ENCODE data around the gene SUCNR1.
"Not testable (repeated sequence)": the region's sequence is repeated elsewhere in the genome, so short reads cannot be mapped to it uniquely, and the experiment has no call there.

SUCNR1 gene

DNA sequence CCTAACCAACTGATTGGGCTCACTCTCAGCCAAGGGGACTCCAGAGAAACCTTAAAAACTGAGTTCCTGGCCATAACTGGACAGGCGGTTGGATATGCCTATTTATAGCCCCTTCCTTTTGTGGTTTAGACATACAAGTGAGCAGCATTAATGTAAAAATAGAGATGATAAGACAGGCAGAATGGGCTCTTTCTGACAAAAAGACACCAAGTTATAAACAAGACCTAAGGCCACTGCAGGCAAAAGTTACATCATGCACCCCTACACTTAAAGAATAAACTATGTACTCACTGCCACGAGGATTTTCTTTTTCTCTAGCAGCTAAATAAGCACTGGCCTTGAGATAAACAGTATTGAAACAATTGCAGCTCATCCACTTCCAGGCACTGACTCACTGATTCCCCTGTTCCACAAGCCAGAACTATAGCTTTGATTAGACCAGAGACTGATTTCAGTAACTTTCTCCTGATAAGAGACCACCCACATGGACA, 30.1 kb downstream of the SUCNR1 start:
- no peak for DNase-seq

DNA sequence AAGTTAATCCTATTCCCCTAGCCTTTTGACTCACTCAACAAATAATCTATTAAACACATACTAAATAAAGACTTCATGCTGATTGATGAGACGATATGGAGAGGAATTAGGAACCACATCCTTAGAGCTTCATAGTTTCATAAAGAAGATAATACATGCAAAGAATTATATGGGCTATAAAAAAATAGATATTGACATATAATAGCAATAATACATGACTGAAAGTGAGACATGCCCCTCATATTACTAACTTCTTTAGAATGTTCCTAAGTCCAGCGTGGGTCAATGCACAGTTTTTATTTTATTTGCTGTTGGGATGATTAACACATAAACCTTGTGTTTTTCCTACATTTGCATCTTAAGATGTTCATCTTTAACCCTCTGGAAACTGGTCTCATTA, 32.2 kb downstream of the SUCNR1 start:
- DNase-seq, result no peak

DNA sequence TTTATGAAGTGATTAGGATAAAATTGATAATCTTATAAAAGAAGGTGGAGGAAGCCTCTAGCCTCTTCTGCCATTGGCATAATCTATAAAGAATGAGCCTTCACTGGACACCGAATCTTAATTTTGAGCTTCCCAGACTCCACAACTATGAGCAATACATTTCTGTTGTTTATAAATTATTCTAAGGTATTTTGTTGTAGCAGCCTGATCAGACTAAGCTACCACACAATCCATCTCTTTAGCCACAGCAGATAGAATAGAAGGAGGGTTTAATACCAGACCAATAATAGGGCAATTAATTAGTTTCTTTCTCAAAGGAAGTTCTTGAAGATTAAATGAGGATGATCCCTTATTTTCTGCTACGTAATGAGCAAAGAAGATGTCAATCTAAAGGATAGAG, 33.3 kb downstream of the SUCNR1 start:
- no peak for DNase-seq

- DNase-seq, result no peak
Measured at GRCh38 chr3:151908399-151908798, 35.0 kb downstream of the SUCNR1 start.

GRCh38 chr3:151909681-151910405, 36.4 kb downstream of the SUCNR1 start:
- no peak for DNase-seq

DNA sequence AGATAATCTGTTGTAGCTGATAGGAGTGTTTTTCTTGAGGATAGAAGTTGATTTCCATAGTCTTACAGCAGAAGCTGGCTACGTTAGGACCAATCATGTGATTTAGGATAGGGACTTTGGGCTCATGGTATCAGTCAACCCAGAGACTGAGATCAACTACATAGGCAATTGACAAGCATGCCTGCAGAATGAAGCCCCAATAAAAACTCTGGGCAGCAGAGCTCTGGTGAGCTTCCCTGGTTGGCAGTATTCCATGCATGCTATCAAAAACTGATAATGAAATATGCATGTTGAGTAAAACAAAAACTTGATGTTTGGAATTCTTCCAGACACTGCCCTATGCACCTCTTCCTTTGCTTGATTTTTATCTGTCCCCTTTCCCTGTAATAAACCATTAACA, 38.0 kb downstream of the SUCNR1 start:
- DNase-seq, result no peak

GRCh38 chr3:151912028-151912427, 38.6 kb downstream of the SUCNR1 start:
- no peak for DNase-seq

GRCh38 chr3:151916781-151917180, 43.3 kb downstream of the SUCNR1 start:
- no peak for DNase-seq

- DNase-seq, result peak; percentile 44
Measured at GRCh38 chr3:151918253-151919029, 45.0 kb downstream of the SUCNR1 start.

DNA sequence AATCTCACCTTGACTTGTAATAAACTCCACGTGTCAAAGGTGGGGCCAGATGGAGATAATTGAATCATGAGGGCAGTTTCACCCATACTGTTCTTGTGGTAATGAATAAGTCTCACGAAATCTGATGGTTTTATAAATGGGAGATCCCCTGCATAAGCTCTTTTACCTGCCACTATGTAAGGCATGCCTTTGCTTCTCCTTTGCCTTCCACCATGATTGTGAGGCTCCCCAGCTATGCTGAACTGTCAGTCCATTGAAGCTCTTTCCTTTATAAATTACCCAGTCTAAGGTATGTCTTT, 45.5 kb downstream of the SUCNR1 start:
- DNase-seq, result no peak

GRCh38 chr3:151919446-151919845, 46.0 kb downstream of the SUCNR1 start:
- DNase-seq, result no peak

- no peak for DNase-seq
Measured at GRCh38 chr3:151923901-151924300, 50.5 kb downstream of the SUCNR1 start.

GRCh38 chr3:151924753-151925152, 51.3 kb downstream of the SUCNR1 start:
- DNase-seq, result no peak

DNA sequence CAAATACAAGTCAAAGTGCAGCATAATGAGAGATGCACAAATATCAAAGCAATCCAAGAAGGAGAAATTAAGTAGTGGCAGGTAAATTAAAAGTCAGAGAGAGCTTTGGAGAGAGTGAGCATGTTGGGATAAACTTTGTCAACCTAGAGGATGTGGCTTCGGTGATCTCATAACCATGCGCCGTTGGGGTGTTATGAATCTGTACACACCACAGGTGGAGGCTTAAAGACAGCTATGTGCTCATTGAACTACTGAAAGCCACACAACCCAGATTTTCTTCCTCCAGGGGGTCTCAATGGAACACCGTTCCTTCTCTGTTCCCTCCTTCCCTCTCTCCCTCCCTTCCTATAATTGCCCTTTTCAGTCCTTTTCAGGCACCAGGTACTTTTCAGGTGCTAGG, 52.0 kb downstream of the SUCNR1 start:
- DNase-seq, result no peak

DNA sequence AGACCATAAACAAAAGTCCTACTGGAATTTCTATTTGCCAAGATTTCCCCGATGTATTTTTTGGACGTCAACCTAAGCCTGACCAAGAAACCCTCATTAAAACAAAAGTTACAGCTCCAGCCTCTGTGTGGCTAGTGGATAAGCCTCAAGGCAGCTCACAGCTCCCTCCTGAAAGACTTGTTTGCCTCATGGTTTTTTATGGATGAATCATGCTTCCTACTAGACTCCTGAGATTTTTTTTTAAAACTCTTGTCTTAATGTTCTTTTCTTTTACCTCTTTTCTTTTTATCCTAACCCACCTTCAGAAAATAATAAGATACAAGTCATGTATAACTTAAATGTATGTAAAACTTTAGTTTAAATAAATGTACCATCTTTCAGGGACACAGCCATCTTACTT, 52.4 kb downstream of the SUCNR1 start:
- DNase-seq, result no peak

DNA sequence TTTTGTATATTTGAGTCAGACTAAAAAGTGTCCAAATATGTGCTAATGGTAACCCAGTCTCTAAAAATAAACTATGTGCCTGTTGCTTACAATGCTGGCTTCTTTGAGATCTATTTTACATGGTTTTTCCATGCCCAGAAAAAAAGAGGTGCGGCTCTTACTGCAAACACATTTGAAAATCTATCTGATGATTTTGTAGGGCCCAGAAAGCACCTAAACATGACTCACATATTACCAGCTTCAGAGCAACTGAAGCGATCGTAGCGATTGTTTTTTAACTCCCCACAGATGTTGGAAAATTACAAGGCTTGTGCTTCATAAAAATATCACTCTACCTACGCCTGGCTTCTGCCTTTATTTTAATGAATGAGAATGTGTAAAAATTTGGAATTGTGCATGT, 53.5 kb downstream of the SUCNR1 start:
- DNase-seq, result no peak

DNA sequence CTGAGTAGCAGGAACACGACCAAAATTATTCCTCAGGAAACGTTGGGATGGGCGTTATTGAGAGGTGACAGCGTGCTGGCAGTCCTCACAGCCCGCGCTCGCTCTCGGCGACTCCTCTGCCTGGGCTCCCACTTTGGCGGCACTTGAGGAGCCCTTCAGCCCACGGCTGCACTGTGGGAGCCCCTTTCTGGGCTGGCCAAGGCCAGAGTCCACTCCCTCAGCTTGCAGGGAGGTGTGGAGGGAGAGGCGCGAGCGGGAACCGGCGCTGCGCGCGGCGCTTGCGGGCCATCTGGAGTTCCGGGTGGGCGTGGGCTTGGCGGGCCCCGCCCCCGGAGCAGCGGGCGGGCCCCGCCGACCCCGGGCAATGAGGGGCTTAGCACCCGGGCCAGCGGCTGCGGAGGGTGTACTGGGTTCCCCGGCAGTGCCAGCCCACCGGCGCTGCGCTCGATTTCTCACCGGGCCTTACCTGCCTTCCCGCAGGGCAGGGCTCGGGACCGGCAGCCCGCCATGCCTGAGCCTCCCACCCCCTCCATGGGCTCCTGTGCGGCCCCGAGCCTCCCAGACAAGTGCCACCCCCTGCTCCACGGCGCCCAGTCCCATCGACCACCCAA, 54.6 kb downstream of the SUCNR1 start:
- not testable (repeated sequence) for DNase-seq

DNA sequence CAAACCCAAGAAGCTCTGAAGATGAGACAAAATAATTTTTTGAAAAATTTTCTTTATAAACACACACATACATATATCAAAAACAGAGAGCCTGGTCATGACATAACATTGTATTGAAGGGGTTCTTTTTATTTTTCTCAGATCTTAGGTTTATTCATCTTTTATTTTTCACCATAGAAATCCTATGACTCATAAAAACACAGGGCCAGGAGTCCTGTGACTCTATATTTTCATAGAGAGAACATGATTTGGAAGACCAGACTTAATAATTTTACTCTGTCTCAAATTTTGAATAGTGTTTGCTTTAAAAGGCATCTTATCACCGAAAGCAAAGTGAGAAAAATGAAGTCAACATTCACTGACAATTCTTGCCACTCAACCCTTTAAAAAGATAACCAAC, 57.7 kb downstream of the SUCNR1 start:
- DNase-seq, result no peak

- no peak for DNase-seq
Measured at GRCh38 chr3:151933234-151933853, 59.9 kb downstream of the SUCNR1 start.

Data from CD4-positive, alpha-beta T cell treated with Interleukin-4 for 4 hours (primary cell).